ENCODE results near the gene COX4I2.

COX4I2 gene

GRCh38 chr20:31677553-31678260 lies 40.0 kb downstream of the COX4I2 start:
- no peak for DNase-seq (ENCODE audit: low spot score)

- no peak for DNase-seq (ENCODE audit: low spot score)
Observed at GRCh38 chr20:31678389-31679356, 41.0 kb downstream of the COX4I2 start.

- no peak for DNase-seq (ENCODE audit: low spot score)
Observed at GRCh38 chr20:31679357-31680285, 41.9 kb downstream of the COX4I2 start.

GRCh38 chr20:31680286-31681127 lies 42.8 kb downstream of the COX4I2 start:
- DNase-seq (ENCODE audit: low spot score) = no peak

DNA sequence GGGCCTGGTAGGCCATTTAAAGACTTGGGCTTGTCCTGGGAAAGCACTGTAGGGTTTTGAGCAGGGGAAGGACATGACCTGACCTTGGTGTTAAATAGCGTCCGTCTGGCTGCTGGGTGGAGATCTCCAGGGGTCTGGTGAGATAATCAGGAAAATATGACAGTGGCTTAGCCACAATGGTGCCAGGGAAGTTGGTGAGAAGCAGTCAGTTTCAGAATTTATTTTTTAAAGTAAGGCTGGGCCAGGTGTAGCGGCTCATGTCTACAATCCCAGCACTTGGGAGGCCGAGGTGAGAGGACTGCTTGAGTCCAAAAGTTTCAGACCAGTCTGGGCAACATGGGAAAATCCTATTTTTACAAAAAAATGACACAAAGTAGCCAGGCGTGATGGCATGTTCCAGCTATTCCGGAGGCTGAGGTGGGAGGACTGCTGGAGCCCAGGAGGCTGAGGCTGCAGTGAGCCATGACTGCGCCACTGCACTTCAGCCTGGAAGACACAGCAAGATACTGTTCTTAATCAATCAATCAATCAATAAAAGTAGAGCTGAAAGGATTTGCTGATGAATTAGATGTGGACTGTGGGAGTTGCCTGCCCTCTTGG lies 43.5 kb downstream of the COX4I2 start:
- DNase-seq (ENCODE audit: low spot score) = no peak

GRCh38 chr20:31681769-31682168 lies 44.1 kb downstream of the COX4I2 start:
- no peak for DNase-seq (ENCODE audit: low spot score)

GRCh38 chr20:31682352-31682751 lies 44.6 kb downstream of the COX4I2 start:
- DNase-seq (ENCODE audit: low spot score) = no peak

DNA sequence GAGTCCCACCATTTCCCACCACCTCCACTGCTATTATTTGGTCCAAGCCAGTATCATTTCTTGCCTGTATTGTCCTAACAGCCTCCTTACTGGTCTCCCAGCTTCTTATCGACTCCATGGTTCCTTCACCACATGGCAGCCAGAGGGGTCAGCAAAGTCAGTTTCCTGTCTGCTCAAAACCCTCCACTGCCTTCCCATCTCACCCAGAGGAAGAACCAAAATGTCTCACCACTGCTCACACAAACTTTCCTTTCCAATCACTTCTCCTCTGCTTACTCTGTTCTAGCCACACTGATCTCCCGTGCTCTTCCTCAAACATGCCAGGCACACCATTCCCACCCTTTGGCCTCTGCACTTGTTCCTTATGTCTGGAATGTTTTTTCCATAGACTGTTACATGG lies 45.2 kb downstream of the COX4I2 start:
- no peak for DNase-seq (ENCODE audit: low spot score)

DNA sequence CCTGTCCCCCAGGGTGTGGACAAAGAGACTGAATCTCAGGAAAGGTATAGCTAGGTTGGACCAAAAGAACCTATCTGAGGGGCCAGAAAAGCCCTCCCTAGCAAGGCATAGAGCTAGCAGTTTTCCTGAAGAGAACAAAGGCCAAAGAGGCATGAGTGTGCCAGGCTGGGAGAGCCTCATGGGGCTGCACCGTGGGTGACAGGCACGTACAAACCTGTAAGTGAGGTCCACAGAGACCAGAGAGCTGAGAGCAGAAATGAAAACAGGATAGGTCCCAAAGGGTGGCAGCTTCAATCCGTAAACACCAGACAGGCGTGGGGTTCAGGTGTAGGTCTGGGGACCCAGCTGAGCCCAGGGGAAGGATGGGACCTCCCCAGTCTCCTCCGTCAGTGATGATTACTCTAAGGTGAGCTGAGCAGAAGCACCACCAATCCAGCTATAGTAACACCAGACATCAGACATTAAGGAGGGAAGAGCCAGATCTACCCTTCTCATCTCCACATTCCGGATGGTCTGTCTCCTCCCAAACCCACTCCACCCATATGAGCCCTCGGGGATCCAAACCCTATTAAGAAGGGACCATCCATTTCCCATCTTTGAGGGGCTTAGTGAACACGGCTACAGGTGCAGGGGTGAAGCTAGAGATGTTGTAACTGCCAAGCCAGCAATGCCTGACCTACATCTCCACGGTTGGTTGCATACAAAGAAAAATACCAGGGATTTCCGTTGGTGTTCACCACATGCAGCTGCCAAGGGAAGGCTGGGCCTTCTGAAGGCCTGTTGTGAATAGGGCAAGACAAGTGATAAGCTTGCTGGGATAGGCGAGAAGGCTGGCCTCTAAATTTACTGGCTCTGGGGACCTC lies 46.7 kb downstream of the COX4I2 start:
- DNase-seq (ENCODE audit: low spot score) = no peak

GRCh38 chr20:31685853-31686643 lies 48.3 kb downstream of the COX4I2 start:
- no peak for DNase-seq (ENCODE audit: low spot score)

DNA sequence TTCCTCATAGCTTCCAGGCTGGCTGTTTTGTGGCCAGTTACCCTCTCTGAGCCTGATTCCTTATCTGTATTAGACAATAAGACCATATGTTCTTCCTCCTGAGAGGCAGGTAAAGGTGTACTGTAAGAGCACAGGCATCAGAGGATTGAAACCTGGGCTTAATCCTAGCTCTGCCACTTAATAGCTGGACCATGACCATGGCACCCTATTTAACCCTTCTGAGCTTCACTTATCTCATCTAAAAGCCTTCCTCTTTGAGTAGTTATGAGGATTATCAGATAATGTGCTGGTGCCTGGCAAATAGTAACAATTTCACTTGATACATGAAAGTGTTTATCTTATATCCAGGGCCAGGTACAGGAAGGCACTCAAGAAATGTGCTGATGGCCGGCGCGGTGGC lies 50.1 kb downstream of the COX4I2 start:
- no peak for DNase-seq (ENCODE audit: low spot score)

- no peak for DNase-seq (ENCODE audit: low spot score)
Observed at GRCh38 chr20:31689141-31689540, 51.4 kb downstream of the COX4I2 start.

DNA sequence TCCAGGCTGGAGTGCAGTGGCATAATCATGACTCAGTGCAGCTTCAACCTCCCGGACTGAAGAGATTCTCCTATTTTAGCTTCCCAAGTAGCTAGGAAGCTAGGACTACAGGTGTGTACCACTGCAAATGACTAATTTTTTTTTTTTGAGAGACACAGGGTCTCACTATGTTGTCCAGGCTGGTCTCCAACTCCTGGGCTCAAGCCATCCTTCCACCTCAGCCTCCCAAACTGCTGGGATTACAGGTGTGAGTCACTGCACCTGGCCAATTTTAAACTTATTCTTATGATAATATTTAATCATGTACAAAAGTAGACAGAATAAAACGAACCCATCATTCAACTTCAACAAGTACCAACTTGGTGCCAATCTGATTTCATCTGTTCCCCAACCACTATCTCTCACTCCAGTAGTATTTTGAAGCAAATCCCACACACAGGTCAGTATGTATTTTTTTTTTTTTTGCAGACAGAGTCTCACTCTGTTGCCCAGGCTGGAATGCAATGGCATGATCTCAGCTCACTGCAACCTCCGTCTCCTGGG lies 52.5 kb downstream of the COX4I2 start:
- no peak for DNase-seq (ENCODE audit: low spot score)

DNA sequence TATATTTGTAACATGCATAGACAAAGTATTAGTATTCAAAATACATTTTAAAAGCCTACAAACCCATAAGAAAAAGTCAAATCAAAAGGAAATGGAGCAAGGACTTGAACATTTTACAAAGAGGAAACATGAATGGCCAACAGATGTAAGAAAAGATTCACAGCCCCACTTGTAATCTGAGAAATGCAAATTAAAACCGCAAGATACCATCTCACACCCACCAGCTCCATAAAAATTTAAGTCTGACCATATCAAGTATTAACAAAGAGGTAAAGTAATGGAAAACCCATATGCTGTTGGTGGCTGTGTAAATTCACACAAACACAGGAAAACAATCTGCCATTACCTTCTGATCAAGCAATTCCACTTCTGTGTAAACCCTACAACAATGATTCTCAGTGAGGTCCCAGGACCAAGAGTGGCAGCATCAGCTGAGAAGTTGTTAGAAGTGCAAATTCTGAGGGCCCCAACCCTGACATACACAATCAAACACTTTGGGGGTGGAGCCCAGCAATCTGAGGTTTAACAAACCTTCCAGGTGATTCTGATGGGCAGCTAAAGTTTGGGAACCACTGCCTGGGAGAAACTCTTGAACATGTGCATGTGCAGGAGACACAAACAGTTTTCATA lies 54.0 kb downstream of the COX4I2 start:
- no peak for DNase-seq (ENCODE audit: low spot score)

DNA sequence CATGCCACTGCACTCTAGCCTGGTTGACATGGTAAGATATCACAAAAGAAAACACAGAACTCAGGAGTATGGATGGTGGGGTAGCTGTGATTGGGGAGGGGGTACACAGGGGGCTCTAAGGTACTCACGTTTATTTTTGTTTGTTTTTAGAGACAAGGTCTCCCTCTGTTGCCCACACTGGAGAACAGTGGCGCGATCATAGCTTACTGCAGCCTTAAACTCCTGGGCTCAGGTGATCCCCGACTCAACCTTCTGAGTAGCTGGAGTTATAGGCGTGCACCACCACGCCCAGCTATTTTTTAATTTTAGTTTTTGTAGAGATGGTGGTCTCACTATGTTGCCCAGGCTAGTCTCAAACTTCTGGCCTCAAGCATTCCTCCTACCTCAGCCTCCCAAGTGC lies 55.7 kb downstream of the COX4I2 start:
- no peak for DNase-seq (ENCODE audit: low spot score)

DNA sequence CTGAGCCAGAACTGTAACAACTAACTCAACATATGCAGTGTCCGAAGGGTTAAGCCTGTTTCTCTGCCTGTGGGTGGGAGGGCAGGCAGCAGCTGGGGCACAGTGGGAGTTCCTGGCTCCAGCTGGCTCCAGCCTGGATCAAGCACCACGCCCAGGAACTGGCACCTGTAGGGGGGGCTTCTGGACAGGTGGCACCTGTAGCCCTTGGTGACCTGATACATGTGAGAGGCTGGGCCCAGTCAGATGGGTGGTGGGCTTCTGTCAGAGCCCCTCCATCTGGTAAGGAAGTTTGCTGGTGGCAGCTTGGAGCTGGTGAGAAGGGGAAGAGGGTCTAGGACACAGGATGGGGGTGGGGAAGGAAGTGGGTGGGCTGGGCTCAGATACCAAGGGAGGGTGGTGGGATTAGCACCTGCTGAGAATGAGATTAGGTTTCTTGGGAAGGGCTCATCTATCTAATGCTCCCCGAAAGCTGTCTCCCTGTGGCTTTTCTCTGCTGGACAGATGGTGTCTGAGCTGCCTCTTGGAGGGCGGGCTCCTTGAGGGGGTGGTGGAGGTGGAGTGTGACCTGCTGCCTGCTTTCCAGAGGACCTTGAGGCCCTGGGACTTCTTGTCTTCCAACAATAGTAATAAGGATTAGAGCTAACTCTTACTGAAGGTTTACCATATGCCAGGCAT lies 56.4 kb downstream of the COX4I2 start:
- no peak for DNase-seq (ENCODE audit: low spot score)

Data from RKO (cell line).